ENCODE data around the gene SPEF1. TPM values are rescaled to one million over a fixed set of nuclear protein-coding genes. Genes with fewer than 3 reads are reported as not detected.

SPEF1 gene
- total and polyA plus RNA-seq, 2 of the 13 experiments (the other 11 are each of a cell fraction or from before 2014, with no cell fraction given): 0.11 to 0.27 TPM

GRCh38 chr20:3754276-3754630, 27.0 kb downstream of the SPEF1 start:
- in situ Hi-C loops (cut with HindIII; ENCODE audit: extremely low pct_ligation_motif_present, low pct_unique_long_range_greater_than_20kb): no loop called here
- Histone ChIP-seq H3K27ac (ENCODE audit: extremely low read length, insufficient read depth, low read length) (no peak overlapping the region), H3K79me2 (ENCODE audit: insufficient read depth, low read length) (peaks cover 2% of the 10 kb centered on the region), H3K4me3 (replicated peaks in 1 of 3; ENCODE audit: insufficient read depth in 1 of 3, low read depth in 2 of 3, low read length in 3 of 3) (no peak overlapping the region), H2AFZ (ENCODE audit: low read length) (no peak overlapping the region), H4K20me1 (ENCODE audit: insufficient read depth, low read length) (no peaks in the 10 kb centered on the region), H3K27me3 (ENCODE audit: control insufficient read depth in 1 of 2, insufficient read depth in 2 of 2, low read length in 2 of 2) (0 out of 5 replicates have a peak, but pooled peaks cover 0 to under 1% of the 10 kb centered on the region in 2 experiments), H3K4me1 (ENCODE audit: insufficient read depth, low read length) (peaks cover 10% of the 10 kb centered on the region), H3K4me2 (ENCODE audit: low read depth, low read length) (no peak overlapping the region), H3K9me3 (ENCODE audit: low read length) (no peaks in the 10 kb centered on the region), H3K9ac (ENCODE audit: insufficient read depth, low read depth, low read length) (no peak overlapping the region), H3K36me3 (replicated peaks in 1 of 2; ENCODE audit: control insufficient read depth in 1 of 2, insufficient read depth in 2 of 2, low read length in 2 of 2) (peaks cover 29 to 33% of the 10 kb centered on the region in 2 experiments; a peak in 4 of 5 replicates)
- BruUV-seq (replicated peaks): no TSS peak
- intact Hi-C loops (cut with micrococcal nuclease; ENCODE audit: unreplicated experiment): no loop called here
- no peak for DNase-seq (ENCODE audit: low spot score)
- TF ChIP-seq SP4 (CRISPR knock-in tag; IDR thresholded peaks at IDR 0.05) (no peak), ZFP90 (CRISPR knock-in tag; IDR thresholded peaks at IDR 0.05; ENCODE audit: borderline replicate concordance) (no peak), SP1 (IDR thresholded peaks at IDR 0.05) (no peak), SP1 (CRISPR knock-in tag; IDR thresholded peaks at IDR 0.05) (no peak), IRF1 (CRISPR knock-in tag; IDR thresholded peaks at IDR 0.05; ENCODE audit: low read depth) (no peak), RCOR2 (CRISPR knock-in tag; IDR thresholded peaks at IDR 0.05) (no peak), ZNF235 (CRISPR knock-in tag; IDR thresholded peaks at IDR 0.05; ENCODE audit: borderline replicate concordance) (no peak), ZNF264 (CRISPR knock-in tag; IDR thresholded peaks at IDR 0.05) (no peak), NR1H2 (CRISPR knock-in tag; IDR thresholded peaks at IDR 0.05; ENCODE audit: borderline replicate concordance, low read depth) (no peak), ELF1 (CRISPR knock-in tag; IDR thresholded peaks at IDR 0.05) (no peak), ARID4A (CRISPR knock-in tag; IDR thresholded peaks at IDR 0.05; ENCODE audit: borderline replicate concordance) (no peak), ZNF816 (CRISPR knock-in tag; IDR thresholded peaks at IDR 0.05; ENCODE audit: borderline replicate concordance) (no peak), ZNF414 (CRISPR knock-in tag; IDR thresholded peaks at IDR 0.05) (no peak), MAFF (IDR thresholded peaks at IDR 0.05; ENCODE audit: low read depth, low read length) (no peak)
- 97% methylated on average over 16 of the region's 16 CpGs for WGBS (ENCODE audit: low lambda C conversion rate)
- CTCF ChIA-PET (ENCODE audit: low intra/inter-chr PET ratio, low total read pairs): no interaction called here
- POLR2A ChIA-PET: interaction anchor here (3.9 kb wide), 1 partner anchor 14 kb away, joined by 21 read pairs; the partner anchor contains the start of gene ADISSP
- FAIRE-seq: no peak
- no peak for ATAC-seq
